Breast epithelium (tissue), 4 donors: ENCODE measurements around the gene DHX16. TPM values are rescaled to one million over a fixed set of nuclear protein-coding genes. Genes with fewer than 3 reads are reported as not detected.

Experiments
- DNase-seq, 2 donors: peaks; one replicate each; pipeline ENCODE4 v3.0.0-alpha.2; 2019; ENCODE audit warnings: low spot score in 2 of 2
- H3K27ac ChIP-seq, 2 donors: fragments of 200-600 bp; sonication (generic) in 1 of 2; one replicate each; pipeline ENCODE4 v1.5.1; 2016 to 2019; ENCODE audit warnings: mild to moderate bottlenecking in 1 of 2
- H3K27me3 ChIP-seq, 2 donors: fragments of 200-600 bp; sonication (generic) in 1 of 2; one replicate each; pipeline versions ENCODE4 v1.5.1 to v1.6.0; 2017 to 2019; ENCODE audit warnings: control low read depth in 1 of 2, mild to moderate bottlenecking in 1 of 2
- H3K36me3 ChIP-seq: fragments of 200-600 bp; one replicate; pipeline ENCODE4 v1.5.1; 2019
- H3K4me1 ChIP-seq, 2 donors: fragments of 200-600 bp; sonication (generic); one replicate each; pipeline ENCODE4 v1.5.1; 2016 to 2019; ENCODE audit warnings: control low read depth in 1 of 2
- H3K4me3 ChIP-seq, 3 donors: fragments of 200-600 bp; sonication (generic); 1 replicate in 2 of 3; 2 replicates in 1 of 3; pipeline ENCODE4 v1.5.1; 2016 to 2019; ENCODE audit warnings: mild to moderate bottlenecking in 3 of 3, moderate library complexity in 2 of 3
- H3K9me3 ChIP-seq, 2 donors: fragments of 200-600 bp; sonication (generic) in 1 of 2; one replicate each; pipeline ENCODE4 v1.5.1; 2016 to 2019; ENCODE audit warnings: control low read depth in 1 of 2
- POLR2A ChIP-seq: fragments of 450-650 bp; IDR thresholded peaks from one replicate; pipeline ENCODE4 v1.6.1; 2016; ENCODE audit warnings: antibody characterized with exemption, mild to moderate bottlenecking, moderate library complexity
- POLR2AphosphoS5 ChIP-seq, 3 donors: sonication (generic); formaldehyde crosslinking; IDR thresholded peaks; one replicate each; pipeline ENCODE4 v1.6.1; 2017; ENCODE audit warnings: antibody characterized with exemption in 3 of 3
- intact Hi-C: fragments of 100-400 bp; cut with DNase I; formaldehyde crosslinking; loops from one replicate; pipeline ENCODE4 v1.15.1; 2023; ENCODE audit warnings: low total_unique reads
- total RNA-seq, 3 donors: library from RNA; depleted of rRNA; stranded (reverse); fragments of >200 nt; gene quantifications; one replicate each; pipeline ENCODE4 v1.1.0, GENCODE V29; 2016
- TF ChIP-seq, protein P1 (sequence below), 3 donors: fragments of 450-650 bp; IDR thresholded peaks; one replicate each; pipeline ENCODE4 v1.5.1; 2016 to 2017; ENCODE audit warnings: antibody characterized with exemption in 3 of 3, mild to moderate bottlenecking in 3 of 3, moderate library complexity in 3 of 3

The DHX16 gene
- total RNA-seq, 3 donors from 2014 or later, result 23.5 to 35.3 (median 26.2) TPM

DNA sequence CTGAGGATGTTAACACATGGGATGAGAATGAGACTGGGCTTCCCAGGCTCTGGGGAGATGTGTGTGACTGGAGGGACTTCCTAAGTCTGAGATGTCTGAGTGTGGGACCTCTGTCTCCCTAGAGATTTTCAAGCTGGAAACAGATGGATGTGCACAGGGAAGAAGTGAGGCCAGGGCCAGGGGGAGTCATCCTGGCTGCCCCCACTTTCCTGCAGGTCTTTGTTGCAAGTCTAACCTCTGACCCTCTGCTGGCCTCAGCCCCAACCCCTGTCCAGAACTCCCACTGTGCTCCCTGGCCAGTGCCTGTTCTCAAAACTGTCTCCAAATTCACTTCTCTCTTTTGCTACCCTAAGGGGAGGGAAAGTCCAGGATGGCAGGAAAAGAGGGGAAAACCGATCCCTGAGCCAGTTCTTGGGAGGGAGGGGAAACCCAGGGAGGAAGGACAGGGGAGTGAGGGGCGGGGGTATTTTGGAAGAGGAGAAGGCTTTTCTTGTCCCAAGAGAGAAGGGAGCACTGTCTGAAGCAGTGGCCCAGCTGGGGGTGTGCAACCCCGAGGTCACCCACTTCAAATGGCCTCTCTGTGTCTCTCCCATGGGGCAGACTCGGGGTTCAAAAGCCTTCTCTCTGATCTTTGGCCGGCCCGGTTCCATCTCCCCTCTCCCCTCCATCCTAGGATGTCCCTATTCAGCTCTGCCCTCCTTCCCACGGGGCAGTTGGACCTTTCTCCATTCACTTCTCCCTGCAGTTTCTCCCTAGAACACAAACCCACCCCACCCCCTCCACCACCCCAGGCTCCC is 10.6 kb upstream of the DHX16 start:
- H3K27me3 ChIP-seq, result no peaks in the 10 kb centered on the region
- no peaks in the 10 kb centered on the region for H3K36me3 ChIP-seq
- H3K9me3 ChIP-seq, result no peaks in the 10 kb centered on the region
- no peak for DNase-seq
- peaks cover 11 to 12% of the 10 kb centered on the region in 2 donors for H3K4me1 ChIP-seq
- TF ChIP-seq, protein P1, sequence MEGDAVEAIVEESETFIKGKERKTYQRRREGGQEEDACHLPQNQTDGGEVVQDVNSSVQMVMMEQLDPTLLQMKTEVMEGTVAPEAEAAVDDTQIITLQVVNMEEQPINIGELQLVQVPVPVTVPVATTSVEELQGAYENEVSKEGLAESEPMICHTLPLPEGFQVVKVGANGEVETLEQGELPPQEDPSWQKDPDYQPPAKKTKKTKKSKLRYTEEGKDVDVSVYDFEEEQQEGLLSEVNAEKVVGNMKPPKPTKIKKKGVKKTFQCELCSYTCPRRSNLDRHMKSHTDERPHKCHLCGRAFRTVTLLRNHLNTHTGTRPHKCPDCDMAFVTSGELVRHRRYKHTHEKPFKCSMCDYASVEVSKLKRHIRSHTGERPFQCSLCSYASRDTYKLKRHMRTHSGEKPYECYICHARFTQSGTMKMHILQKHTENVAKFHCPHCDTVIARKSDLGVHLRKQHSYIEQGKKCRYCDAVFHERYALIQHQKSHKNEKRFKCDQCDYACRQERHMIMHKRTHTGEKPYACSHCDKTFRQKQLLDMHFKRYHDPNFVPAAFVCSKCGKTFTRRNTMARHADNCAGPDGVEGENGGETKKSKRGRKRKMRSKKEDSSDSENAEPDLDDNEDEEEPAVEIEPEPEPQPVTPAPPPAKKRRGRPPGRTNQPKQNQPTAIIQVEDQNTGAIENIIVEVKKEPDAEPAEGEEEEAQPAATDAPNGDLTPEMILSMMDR (IDR thresholded peaks at IDR 0.05), result no peak
- TF ChIP-seq POLR2A (no peak), POLR2AphosphoS5 (IDR thresholded peaks at IDR 0.05) (no peak)
- H3K4me3 ChIP-seq, result peak overlapping the region; percentile 76 to 82 (median 82)
- peak overlapping the region; percentile 96 to 97 for H3K27ac ChIP-seq
- intact Hi-C loops, result loop anchor here (2.0 kb wide), 1 partner anchor 39 kb away; no protein-coding TSS in a partner anchor

DNA sequence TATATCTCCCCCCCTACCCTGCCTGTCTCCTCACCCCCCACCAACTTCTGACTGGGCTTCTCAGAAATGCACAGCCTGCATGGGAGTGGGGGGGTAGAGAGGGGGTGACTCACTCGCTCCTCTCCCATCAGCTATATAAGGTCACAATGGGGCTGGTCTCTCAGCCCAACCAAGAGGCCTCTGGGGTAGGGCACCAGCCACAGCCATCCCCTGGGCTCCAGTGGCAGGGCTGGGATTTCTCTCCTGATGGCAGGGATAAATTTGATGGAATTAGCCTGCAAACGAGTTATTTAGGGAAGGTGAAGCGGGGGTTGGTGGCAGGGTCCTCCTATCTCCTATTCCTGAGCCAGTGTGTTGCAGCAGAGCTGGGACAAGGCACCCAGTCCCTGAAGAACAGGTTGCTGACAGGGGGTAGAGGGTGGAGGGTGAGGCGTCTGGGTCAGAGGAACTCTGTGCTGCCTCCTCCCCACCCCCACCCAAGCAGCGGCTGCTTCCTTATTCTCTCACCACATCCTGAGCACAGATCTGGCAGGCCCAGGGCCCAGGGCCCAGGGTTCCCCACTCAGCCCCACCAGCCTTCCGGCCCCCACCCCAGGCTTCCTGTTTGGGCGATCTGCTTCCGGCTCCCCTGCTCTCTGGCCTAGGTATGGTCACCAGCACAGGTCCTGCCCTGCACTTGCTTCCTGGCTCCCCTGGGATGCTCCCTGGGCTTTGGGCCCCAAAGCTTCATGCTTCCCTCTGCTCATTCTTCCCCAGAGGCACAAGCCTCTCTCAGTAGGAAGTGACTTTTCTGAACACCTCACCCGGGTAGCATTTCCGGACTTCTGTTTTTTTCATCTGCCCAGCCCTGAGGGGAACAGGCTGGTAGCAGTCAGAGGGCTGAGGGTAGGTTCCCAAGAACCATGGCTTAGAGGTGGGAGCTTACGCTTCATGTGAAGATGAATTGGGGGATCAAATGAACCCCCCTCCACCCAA is 9.6 kb upstream of the DHX16 start:
- Histone ChIP-seq H3K27ac (peak overlapping the region; percentile 96 to 97), H3K9me3 (no peaks in the 10 kb centered on the region), H3K4me1 (peaks cover 7 to 11% of the 10 kb centered on the region in 2 donors), H3K4me3 (peak overlapping the region; percentile 76 to 82 (median 82)), H3K27me3 (no peaks in the 10 kb centered on the region), H3K36me3 (no peaks in the 10 kb centered on the region)
- TF ChIP-seq, protein P1 (IDR thresholded peaks at IDR 0.05), result no peak
- TF ChIP-seq POLR2A, result no peak
- TF ChIP-seq POLR2AphosphoS5 (IDR thresholded peaks at IDR 0.05), result peak; percentile 34 to 56 (median 50)
- DNase-seq, result peak in 1 of 2 donors; percentile 79
- intact Hi-C loops, result loop anchor here (2.0 kb wide), 1 partner anchor 40 kb away; no protein-coding TSS in a partner anchor

DNA sequence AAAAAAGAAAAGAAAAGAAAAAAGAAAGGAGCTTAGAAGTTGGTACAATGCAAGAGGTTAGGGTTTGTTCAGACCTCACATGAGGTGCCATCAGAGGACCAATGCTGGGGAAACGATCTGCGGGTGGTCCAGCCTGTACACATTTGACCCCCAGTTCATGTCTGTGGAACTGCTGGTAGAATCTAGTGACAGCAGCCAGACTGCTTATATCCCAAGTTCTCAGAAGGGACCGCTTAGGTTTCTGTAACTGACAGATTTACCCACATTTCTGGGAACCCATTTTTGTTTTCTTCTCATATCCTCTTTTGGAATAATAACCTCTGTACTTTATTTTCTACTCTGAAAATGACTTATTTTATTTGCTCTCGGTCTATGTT is 8.9 kb upstream of the DHX16 start:
- Histone ChIP-seq H3K4me1 (peaks cover 7 to 11% of the 10 kb centered on the region in 2 donors), H3K9me3 (no peaks in the 10 kb centered on the region), H3K4me3 (peak overlapping the region; percentile 76 to 82 (median 82)), H3K27ac (peak overlapping the region; percentile 96 to 97), H3K36me3 (peaks cover under 1% of the 10 kb centered on the region), H3K27me3 (no peaks in the 10 kb centered on the region)
- no peak for DNase-seq
- intact Hi-C loops, result loop anchor here (2.0 kb wide), 1 partner anchor 41 kb away; no protein-coding TSS in a partner anchor
- no peak for TF ChIP-seq POLR2AphosphoS5 (IDR thresholded peaks at IDR 0.05)
- TF ChIP-seq, protein P1 (IDR thresholded peaks at IDR 0.05), result no peak
- TF ChIP-seq POLR2A, result no peak

DNA sequence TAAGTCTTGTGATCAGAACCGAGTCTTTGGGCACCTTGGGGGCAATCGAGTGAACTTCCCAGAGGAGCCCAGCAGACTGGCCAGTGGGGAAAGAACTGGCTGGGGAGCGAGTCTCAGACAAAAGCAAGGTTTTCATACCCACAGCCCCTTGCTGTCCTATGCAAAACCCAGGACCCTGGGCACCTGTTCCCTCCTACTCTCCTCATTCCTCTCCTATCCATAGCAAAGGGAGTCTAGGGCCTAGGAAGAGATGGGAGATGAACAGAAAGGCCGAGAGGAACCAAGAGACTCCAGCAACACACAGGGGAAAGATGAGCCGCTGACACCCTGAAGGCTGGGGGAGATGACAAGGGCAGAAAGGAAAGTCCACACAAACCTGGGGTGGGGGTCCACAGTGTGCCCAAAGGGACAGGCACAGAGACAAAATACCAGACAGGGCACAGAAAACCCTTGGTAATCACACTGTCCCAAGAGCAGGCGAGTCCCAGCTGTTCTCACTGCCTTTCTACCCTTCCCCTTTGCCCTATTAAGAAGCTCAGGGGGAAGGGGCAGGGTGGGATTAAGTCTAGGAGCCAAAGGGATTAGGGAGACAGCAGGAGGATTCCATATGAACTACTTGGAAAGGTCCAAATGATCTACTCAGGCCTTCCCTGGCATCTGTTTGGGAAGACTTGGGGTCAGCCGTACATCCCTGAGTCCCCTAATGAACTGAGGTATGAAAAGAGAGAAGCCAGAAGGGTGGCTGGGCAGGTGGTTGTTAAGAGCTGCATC is 7.1 kb upstream of the DHX16 start:
- H3K27ac ChIP-seq, result peak overlapping the region; percentile 48 to 51
- H3K36me3 ChIP-seq, result peaks cover 5% of the 10 kb centered on the region
- no peak for DNase-seq
- TF ChIP-seq POLR2A, result no peak
- TF ChIP-seq, protein P1 (IDR thresholded peaks at IDR 0.05), result no peak
- no peak for TF ChIP-seq POLR2AphosphoS5 (IDR thresholded peaks at IDR 0.05)
- intact Hi-C loops, result loop anchor here (5.0 to 10.0 kb wide), 2 partner anchors 167 to 195 kb away; partner anchors contain the start of gene HLA-E
- H3K27me3 ChIP-seq, result no peaks in the 10 kb centered on the region
- peaks cover 7 to 11% of the 10 kb centered on the region in 2 donors for H3K4me1 ChIP-seq
- H3K9me3 ChIP-seq, result no peaks in the 10 kb centered on the region
- H3K4me3 ChIP-seq, result peak overlapping the region in 1 of 3 donors; percentile 34
